Measurements from ENCODE around the gene ATXN7. TPM values are rescaled to one million over a fixed set of nuclear protein-coding genes. Genes with fewer than 3 reads are reported as not detected.

Gene ATXN7
- total RNA-seq, 1 donor from 2014 or later, result 28.7 TPM

- Mint-ChIP-seq H3K9me3 (no peaks in the 10 kb centered on the region), H3K36me3 (peaks cover 9% of the 10 kb centered on the region), H3K4me1 (peaks cover 15% of the 10 kb centered on the region), H3K27ac (peak overlapping the region; percentile 43), H3K27me3 (ENCODE audit: low read depth) (no peaks in the 10 kb centered on the region), H3K4me3 (no peak overlapping the region)
- TF ChIP-seq CTCF (IDR thresholded peaks at IDR 0.05; ENCODE audit: unreplicated experiment), result no peak
- DNase-seq (ENCODE audit: low spot score in 2 of 2, unreplicated experiment in 2 of 2), result no peak
Measured at GRCh38 chr3:63847718-63848450, 15.8 kb upstream of the ATXN7 start.

- Mint-ChIP-seq H3K27me3 (ENCODE audit: low read depth) (no peaks in the 10 kb centered on the region), H3K4me1 (peaks cover 15% of the 10 kb centered on the region), H3K27ac (no peak overlapping the region), H3K36me3 (peaks cover 9% of the 10 kb centered on the region), H3K4me3 (no peak overlapping the region), H3K9me3 (no peaks in the 10 kb centered on the region)
- DNase-seq (ENCODE audit: low spot score in 2 of 2, unreplicated experiment in 2 of 2), result no peak
- no peak for TF ChIP-seq CTCF (IDR thresholded peaks at IDR 0.05; ENCODE audit: unreplicated experiment)
Measured at GRCh38 chr3:63849175-63849574, 14.5 kb upstream of the ATXN7 start.

GRCh38 chr3:63851287-63851686 is 12.4 kb upstream of the ATXN7 start:
- Mint-ChIP-seq H3K4me1 (peaks cover 15% of the 10 kb centered on the region), H3K4me3 (no peak overlapping the region), H3K27ac (no peak overlapping the region)

GRCh38 chr3:63853106-63853505 is 10.6 kb upstream of the ATXN7 start:
- no peaks in the 10 kb centered on the region for H3K27me3 Mint-ChIP-seq (ENCODE audit: low read depth)
- no peaks in the 10 kb centered on the region for H3K9me3 Mint-ChIP-seq
- no peak for TF ChIP-seq CTCF (IDR thresholded peaks at IDR 0.05; ENCODE audit: unreplicated experiment)
- H3K36me3 Mint-ChIP-seq, result peaks cover 9% of the 10 kb centered on the region
- peaks cover 5% of the 10 kb centered on the region for H3K4me1 Mint-ChIP-seq
- H3K27ac Mint-ChIP-seq, result no peak overlapping the region
- DNase-seq (ENCODE audit: low spot score in 2 of 2, unreplicated experiment in 2 of 2), result no peak
- no peak overlapping the region for H3K4me3 Mint-ChIP-seq

More at GRCh38 chr3:63851287-63851686, 12.4 kb upstream of the ATXN7 start:
- no peak for TF ChIP-seq CTCF (IDR thresholded peaks at IDR 0.05; ENCODE audit: unreplicated experiment)
- DNase-seq (ENCODE audit: low spot score in 2 of 2, unreplicated experiment in 2 of 2), result no peak
- Mint-ChIP-seq H3K9me3 (no peaks in the 10 kb centered on the region), H3K27me3 (ENCODE audit: low read depth) (no peaks in the 10 kb centered on the region), H3K36me3 (peaks cover 9% of the 10 kb centered on the region)

- no peak for TF ChIP-seq CTCF (IDR thresholded peaks at IDR 0.05; ENCODE audit: unreplicated experiment)
- Mint-ChIP-seq H3K4me3 (no peak overlapping the region), H3K4me1 (peaks cover 16% of the 10 kb centered on the region), H3K9me3 (no peaks in the 10 kb centered on the region), H3K27me3 (ENCODE audit: low read depth) (no peaks in the 10 kb centered on the region), H3K27ac (no peak overlapping the region), H3K36me3 (peaks cover 9% of the 10 kb centered on the region)
- DNase-seq (ENCODE audit: low spot score in 2 of 2, unreplicated experiment in 2 of 2), result no peak
Measured at GRCh38 chr3:63855333-63855940, 8.2 kb upstream of the ATXN7 start.
